Superior temporal gyrus (tissue), 1 donor: ENCODE measurements around the gene SCLT1.

Experiments used
- DNase-seq: peaks from one replicate; pipeline ENCODE4 v3.0.0-alpha.2; 2016; ENCODE audit errors: extremely low spot score

The SCLT1 gene

GRCh38 chr4:128841402-128841801 is 251.9 kb downstream of the SCLT1 start:
- DNase-seq = no peak

GRCh38 chr4:128840711-128841318 is 252.5 kb downstream of the SCLT1 start:
- no peak for DNase-seq

- DNase-seq = no peak
Measured at GRCh38 chr4:128837679-128838078, 255.7 kb downstream of the SCLT1 start.

- no peak for DNase-seq
Measured at GRCh38 chr4:128837198-128837597, 256.1 kb downstream of the SCLT1 start.

- DNase-seq = no peak
Measured at GRCh38 chr4:128835498-128836222, 257.7 kb downstream of the SCLT1 start.
